GM23248 (cell line): ENCODE measurements around the gene MAFF. TPM values are rescaled to one million over a fixed set of nuclear protein-coding genes. Genes with fewer than 3 reads are reported as not detected.
A peak's percentile ranks its signal among the peaks of the same experiment; 100 is the strongest.
"Not testable (repeated sequence)": the region's sequence is repeated elsewhere in the genome, so short reads cannot be mapped to it uniquely, and the experiment has no call there.

Experiments used
- DNase-seq: peaks from one replicate; pipeline ENCODE4 v3.0.0-alpha.2; 2015
- H2AFZ ChIP-seq: fragments of 200-600 bp; sonication (generic); 2 replicates; pipeline ENCODE4 v1.6.1; 2016; ENCODE audit warnings: antibody characterized with exemption
- H3F3A ChIP-seq: fragments of 200-600 bp; sonication (generic); 2 replicates; pipeline ENCODE4 v1.6.1; 2016; ENCODE audit warnings: mild to moderate bottlenecking, antibody characterized with exemption, mixed run types; ENCODE audit not compliant: insufficient read depth
- H3K27ac ChIP-seq: fragments of 200-600 bp; sonication (generic); 2 replicates; pipeline ENCODE4 v1.5.1; 2016; ENCODE audit warnings: mild to moderate bottlenecking
- H3K27me3 ChIP-seq: fragments of 200-600 bp; sonication (generic); replicated peaks from 2 replicates; pipeline ENCODE4 v1.6.1; 2016; ENCODE audit warnings: mild to moderate bottlenecking; ENCODE audit not compliant: insufficient read depth
- H3K36me3 ChIP-seq: fragments of 200-600 bp; sonication (generic); 2 replicates; pipeline ENCODE4 v1.6.1; 2016; ENCODE audit warnings: low read depth, mild to moderate bottlenecking
- H3K4me1 ChIP-seq: fragments of 200-600 bp; sonication (generic); 2 replicates; pipeline ENCODE4 v1.6.1; 2016; ENCODE audit warnings: mild to moderate bottlenecking; ENCODE audit not compliant: insufficient read depth
- H3K4me2 ChIP-seq: fragments of 200-600 bp; sonication (generic); one replicate; pipeline ENCODE4 v1.6.1; 2016; ENCODE audit warnings: mild to moderate bottlenecking; ENCODE audit not compliant: unreplicated experiment
- H3K4me3 ChIP-seq: fragments of 200-600 bp; sonication (generic); 2 replicates; pipeline ENCODE4 v1.5.1; 2016; ENCODE audit warnings: mild to moderate bottlenecking
- H3K79me2 ChIP-seq: fragments of 200-600 bp; sonication (generic); 2 replicates; pipeline ENCODE4 v1.6.1; 2016; ENCODE audit warnings: mild to moderate bottlenecking; ENCODE audit not compliant: insufficient read depth
- H3K9ac ChIP-seq: fragments of 200-600 bp; sonication (generic); 2 replicates; pipeline ENCODE4 v1.6.1; 2016; ENCODE audit warnings: mild to moderate bottlenecking
- H3K9me2 ChIP-seq: fragments of 200-600 bp; sonication (generic); 2 replicates; pipeline ENCODE4 v1.6.1; 2016; ENCODE audit warnings: mixed run types, mild to moderate bottlenecking, moderate library complexity; ENCODE audit not compliant: insufficient read depth
- H3K9me3 ChIP-seq: fragments of 200-600 bp; sonication (generic); one replicate; pipeline ENCODE4 v1.6.1; 2017; ENCODE audit warnings: low read depth
- H4K20me1 ChIP-seq: fragments of 200-600 bp; sonication (generic); 2 replicates; pipeline ENCODE4 v1.6.0; 2016; ENCODE audit not compliant: insufficient read depth
- EZH2 ChIP-seq: fragments of 200-600 bp; sonication (generic); IDR thresholded peaks from 2 replicates; pipeline ENCODE4 v1.6.1; 2018; ENCODE audit warnings: antibody characterized with exemption, mild to moderate bottlenecking; ENCODE audit not compliant: insufficient read depth, poor library complexity, severe bottlenecking
- EZH2phosphoT487 ChIP-seq: fragments of 200-600 bp; sonication (generic); IDR thresholded peaks from 2 replicates; pipeline ENCODE4 v1.6.1; 2018; ENCODE audit warnings: antibody characterized with exemption, moderate library complexity, mild to moderate bottlenecking, low read depth; ENCODE audit not compliant: insufficient read depth
- WGBS, 2 experiments: methylation state at CpG; one replicate each; pipeline ENCODE4 v1.1.6; 2015 to 2017; ENCODE audit warnings: low lambda C conversion rate in 2 of 2, low coverage in 1 of 2; ENCODE audit errors: missing lambda C conversion rate in 2 of 2; 5-methylcytosine and 5-hydroxymethylcytosine counted together
- in situ Hi-C: fragments of 300-500 bp; cut with MboI; formaldehyde crosslinking; loops from 2 replicates; pipeline ENCODE4 v1.15.0; 2020
- polyA plus RNA-seq: library from polyadenylated mRNA; unstranded; fragments of >200 nt; fragmentation: Nextera tagmentation; extraction: Ambion mirVana; gene quantifications from 2 replicates; pipeline ENCODE4 v1.2.1, GENCODE V29; 2016
- total RNA-seq: library from RNA; depleted of rRNA; stranded (reverse); fragments of >200 nt; shearing (Covaris generic); gene quantifications from 2 replicates; pipeline ENCODE4 v1.2.3, GENCODE V29; 2014; rRNA removed

The MAFF gene
- total RNA-seq (68.1 and 73.0 TPM in 2 replicates), polyA plus RNA-seq (34.6 and 37.1 TPM in 2 replicates)

DNA sequence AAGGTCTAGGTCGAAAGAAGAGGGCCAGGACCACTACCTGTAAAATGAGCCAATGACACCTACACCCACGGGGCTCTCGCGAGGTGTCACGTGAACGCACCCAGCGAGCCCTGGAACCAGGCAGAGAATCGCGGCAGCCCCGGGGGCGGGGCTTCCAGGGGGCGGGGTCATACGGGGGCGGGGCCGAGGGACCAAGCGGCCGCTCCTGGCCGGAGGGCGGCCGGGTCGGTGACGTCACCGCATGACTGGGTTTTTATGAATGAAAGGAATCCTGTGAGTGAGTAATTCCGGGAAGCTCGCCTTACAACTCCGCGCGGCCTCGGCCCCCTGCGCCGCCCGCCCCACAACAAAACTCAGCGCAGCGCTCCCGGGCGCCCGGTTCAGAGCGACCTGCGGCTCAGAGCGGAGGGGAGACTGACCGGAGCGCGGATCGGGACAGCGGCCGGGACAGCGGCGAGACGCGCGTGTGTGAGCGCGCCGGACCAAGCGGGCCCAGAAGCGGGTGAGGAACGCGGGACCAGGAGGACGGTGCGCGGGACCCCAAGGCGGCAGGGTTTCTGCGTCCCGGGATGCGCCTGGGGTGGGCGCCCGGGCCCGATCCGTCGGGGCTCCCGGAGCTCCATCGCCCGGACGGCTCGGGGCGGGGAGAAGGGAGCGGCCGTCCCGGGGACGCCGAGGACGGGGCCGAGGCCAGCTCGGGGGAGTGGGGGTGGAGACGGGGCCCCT, at the start of gene MAFF:
MAFF (plus strand) TSS at position 284 of the 726 bp plus-strand sequence. CDS start 11,860 bp downstream, outside the sequence.
- Histone ChIP-seq H4K20me1 (no peaks in the 10 kb centered on the region), H3K4me2 (peak within 1 kb of the TSS; percentile 94), H3K4me1 (peaks cover 26% of the 10 kb centered on the region), H3K9ac (peak within 1 kb of the TSS; percentile 98), H3K4me3 (peak within 1 kb of the TSS; percentile 83), H3K9me2 (no peaks in the 10 kb centered on the region), H3K79me2 (peaks cover 44% of the 10 kb centered on the region), H3K36me3 (no peaks in the 10 kb centered on the region), H2AFZ (peak within 1 kb of the TSS; percentile 89), H3F3A (peaks cover 27% of the 10 kb centered on the region; the same call in 1 of the 2 replicates), H3K27me3 (no peaks in the 10 kb centered on the region), H3K27ac (peak within 1 kb of the TSS; percentile 94), H3K9me3 (no peaks in the 10 kb centered on the region)
- in situ Hi-C loops = no loop called here
- TF ChIP-seq EZH2phosphoT487 (no peak), EZH2 (no peak)
- DNase-seq = peak; percentile 98
- WGBS, 2 experiments = 1% methylated on average over 60 to 68 of the region's 85 CpGs

DNA sequence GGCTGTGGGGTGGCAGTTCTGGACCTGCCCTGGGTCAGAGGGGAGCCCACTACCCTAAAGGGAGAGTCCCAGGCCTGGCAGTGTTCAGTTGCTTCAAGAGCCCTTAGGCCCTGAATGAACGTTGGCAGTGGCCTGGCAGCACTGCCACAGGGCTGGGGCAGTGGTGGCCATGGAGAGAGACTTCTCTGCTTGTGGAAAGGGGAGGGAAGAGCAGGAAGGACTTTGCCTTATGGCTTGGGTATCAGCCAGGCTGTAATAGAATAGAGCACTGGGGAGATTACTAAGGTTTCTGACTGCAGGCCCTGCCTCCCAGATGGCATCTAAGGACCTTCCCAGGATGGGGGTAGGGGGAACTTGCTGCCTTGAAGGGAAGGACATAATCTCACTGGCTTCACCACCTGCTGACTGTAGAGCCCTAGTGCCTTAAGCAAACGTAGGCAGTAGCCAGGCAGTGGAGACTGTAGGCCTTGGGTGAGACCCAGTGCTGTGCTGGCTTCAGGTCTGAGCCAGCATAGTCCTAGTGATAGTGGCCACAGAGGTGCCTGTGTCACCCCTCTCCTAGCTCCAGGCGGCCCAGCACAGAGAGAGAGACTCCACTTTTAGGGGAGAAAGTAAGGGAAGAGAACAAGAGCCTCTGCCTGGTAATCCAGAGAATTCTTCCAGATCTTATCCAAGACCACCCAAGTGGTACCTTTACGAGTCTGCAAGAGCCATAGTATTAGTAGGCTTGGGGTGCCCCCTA, 47.8 kb upstream of the MAFF start:
- no peak overlapping the region for H3K27ac ChIP-seq
- in situ Hi-C loops = no loop called here
- 60 to 61% methylated on average over 4 of the region's 4 CpGs for whole genome bisulfite sequencing, 2 experiments

DNA sequence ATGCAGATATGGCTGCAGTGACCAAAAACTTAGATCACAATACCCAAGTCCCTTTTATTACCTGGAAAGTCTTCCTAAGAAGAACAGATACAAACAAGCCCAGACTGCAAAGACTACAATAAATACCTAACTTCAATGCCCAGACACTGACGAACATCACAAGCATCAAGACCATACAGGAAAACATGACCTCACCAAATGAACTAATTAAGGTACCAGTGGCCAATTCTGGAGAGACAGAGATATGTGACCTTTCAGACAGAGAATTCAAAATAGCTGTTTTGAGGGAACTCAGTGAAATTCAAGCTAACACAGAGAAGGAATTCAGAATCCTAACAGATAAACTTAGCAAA, 47.3 kb upstream of the MAFF start:
- H3K79me2 ChIP-seq, H3K36me3 ChIP-seq, H3K4me3 ChIP-seq, in situ Hi-C loops, H3K27ac ChIP-seq, DNase-seq, H3K27me3 ChIP-seq, H3F3A ChIP-seq, H3K9me3 ChIP-seq, H4K20me1 ChIP-seq, H2AFZ ChIP-seq, H3K4me1 ChIP-seq, H3K9ac ChIP-seq, H3K9me2 ChIP-seq, H3K4me2 ChIP-seq: not testable (repeated sequence)
- 53 to 60% methylated on average over 1 of the region's 1 CpG for WGBS, 2 experiments

More for the DNA sequence above, 47.8 kb upstream of the MAFF start:
- H4K20me1 ChIP-seq = no peaks in the 10 kb centered on the region
- H3K9me3 ChIP-seq = no peaks in the 10 kb centered on the region
- H3K4me3 ChIP-seq = no peak overlapping the region
- H3K27me3 ChIP-seq = no peaks in the 10 kb centered on the region
- no peak overlapping the region for H2AFZ ChIP-seq
- no peaks in the 10 kb centered on the region for H3F3A ChIP-seq
- H3K9me2 ChIP-seq = no peaks in the 10 kb centered on the region
- H3K4me2 ChIP-seq = no peak overlapping the region
- H3K9ac ChIP-seq = no peak overlapping the region
- DNase-seq = no peak
- H3K79me2 ChIP-seq = no peaks in the 10 kb centered on the region
- H3K4me1 ChIP-seq = no peaks in the 10 kb centered on the region
- no peak for TF ChIP-seq EZH2phosphoT487
- TF ChIP-seq EZH2 = no peak
- H3K36me3 ChIP-seq = no peaks in the 10 kb centered on the region

DNA sequence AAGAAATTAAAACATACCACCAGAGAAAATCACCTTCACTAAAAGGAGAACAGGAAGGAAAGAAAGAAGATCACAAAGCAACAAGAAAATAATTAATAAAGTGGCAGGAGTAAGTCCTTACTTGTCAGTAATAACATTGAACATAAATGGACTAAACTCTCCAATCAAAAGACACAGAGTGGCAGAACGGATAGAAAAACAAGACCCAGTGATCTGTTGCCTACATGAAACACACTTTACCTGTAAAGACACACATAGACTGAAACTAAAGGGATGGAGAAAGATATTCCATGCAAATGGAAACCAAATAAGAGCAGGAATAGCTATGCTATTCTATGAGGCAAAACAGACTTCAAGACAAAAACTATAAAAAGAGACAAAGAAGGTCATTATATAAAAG, 46.1 kb upstream of the MAFF start:
- no peaks in the 10 kb centered on the region for H3K27me3 ChIP-seq
- no peak overlapping the region for H3K4me3 ChIP-seq
- H3F3A ChIP-seq = no peaks in the 10 kb centered on the region
- in situ Hi-C loops = no loop called here
- H3K9me3 ChIP-seq = no peaks in the 10 kb centered on the region
- H3K9me2 ChIP-seq = no peaks in the 10 kb centered on the region
- no peaks in the 10 kb centered on the region for H3K4me1 ChIP-seq
- DNase-seq = no peak
- H3K4me2 ChIP-seq = no peak overlapping the region
- no peaks in the 10 kb centered on the region for H3K36me3 ChIP-seq
- TF ChIP-seq EZH2 (no peak), EZH2phosphoT487 (no peak)
- H2AFZ ChIP-seq = no peak overlapping the region
- H3K9ac ChIP-seq = no peak overlapping the region
- 83 to 94% methylated on average over 1 of the region's 1 CpG for WGBS, 2 experiments
- no peaks in the 10 kb centered on the region for H3K79me2 ChIP-seq
- H3K27ac ChIP-seq = no peak overlapping the region
- H4K20me1 ChIP-seq = no peaks in the 10 kb centered on the region
